SK-N-MC (cell line): ENCODE results near the gene ZC3H13.

Experiments
- EZH2 ChIP-seq: fragments of 200-600 bp; sonication (generic); IDR thresholded peaks from one replicate; pipeline ENCODE4 v1.6.1; 2017; ENCODE audit warnings: antibody characterized with exemption
- POLR2AphosphoS5 ChIP-seq: IDR thresholded peaks from 2 replicates; pipeline ENCODE4 v1.6.1; 2012; ENCODE audit warnings: mild to moderate bottlenecking, low read depth, low read length, borderline replicate concordance

GRCh38 chr13:46016216-46016615, 36.3 kb downstream of the ZC3H13 start:
- TF ChIP-seq POLR2AphosphoS5 (no peak), EZH2 (no peak)
